Measurements from ENCODE around the gene TRPV6.

TRPV6 gene

GRCh38 chr7:142933092-142933475, 47.5 kb upstream of the TRPV6 start:
- no peak overlapping the region for H3K27ac ChIP-seq (replicated peaks)
- no peaks in the 10 kb centered on the region for H3K27me3 ChIP-seq (ENCODE audit: insufficient read depth, poor library complexity, severe bottlenecking)
- TF ChIP-seq GABPA (IDR thresholded peaks at IDR 0.05; ENCODE audit: low read depth) (no peak), POLR2AphosphoS5 (IDR thresholded peaks at IDR 0.05; ENCODE audit: low read depth) (no peak), CTCF (IDR thresholded peaks at IDR 0.05; ENCODE audit: insufficient read depth, low read length) (no peak), SPI1 (IDR thresholded peaks at IDR 0.05; ENCODE audit: borderline replicate concordance, low read depth) (no peak), REST (IDR thresholded peaks at IDR 0.05; ENCODE audit: insufficient replicate concordance, low read depth) (no peak)
- no peak overlapping the region for H3K4me3 ChIP-seq (replicated peaks; ENCODE audit: insufficient read depth, low read length)
- DNase-seq (ENCODE audit: low read depth in 1 of 2, low spot score in 1 of 2), result no peak

GRCh38 chr7:142932386-142933091, 47.0 kb upstream of the TRPV6 start:
- no peak for DNase-seq (ENCODE audit: low read depth in 1 of 2, low spot score in 1 of 2)
- Histone ChIP-seq H3K27ac (replicated peaks) (no peak overlapping the region), H3K27me3 (ENCODE audit: insufficient read depth, poor library complexity, severe bottlenecking) (no peaks in the 10 kb centered on the region), H3K4me3 (replicated peaks; ENCODE audit: insufficient read depth, low read length) (no peak overlapping the region)
- TF ChIP-seq SPI1 (IDR thresholded peaks at IDR 0.05; ENCODE audit: borderline replicate concordance, low read depth), result no peak
- TF ChIP-seq REST (IDR thresholded peaks at IDR 0.05; ENCODE audit: insufficient replicate concordance, low read depth), result no peak
- no peak for TF ChIP-seq CTCF (IDR thresholded peaks at IDR 0.05; ENCODE audit: insufficient read depth, low read length)
- TF ChIP-seq POLR2AphosphoS5 (IDR thresholded peaks at IDR 0.05; ENCODE audit: low read depth), result no peak
- no peak for TF ChIP-seq GABPA (IDR thresholded peaks at IDR 0.05; ENCODE audit: low read depth)

GRCh38 chr7:142930126-142930730, 44.7 kb upstream of the TRPV6 start:
- H3K4me3 ChIP-seq (replicated peaks; ENCODE audit: insufficient read depth, low read length), result no peak overlapping the region
- H3K27ac ChIP-seq (replicated peaks), result no peak overlapping the region
- no peak for DNase-seq (ENCODE audit: low read depth in 1 of 2, low spot score in 1 of 2)
- no peaks in the 10 kb centered on the region for H3K27me3 ChIP-seq (ENCODE audit: insufficient read depth, poor library complexity, severe bottlenecking)
- no peak for TF ChIP-seq GABPA (IDR thresholded peaks at IDR 0.05; ENCODE audit: low read depth)
- no peak for TF ChIP-seq POLR2AphosphoS5 (IDR thresholded peaks at IDR 0.05; ENCODE audit: low read depth)
- TF ChIP-seq REST (IDR thresholded peaks at IDR 0.05; ENCODE audit: insufficient replicate concordance, low read depth), result no peak
- no peak for TF ChIP-seq CTCF (IDR thresholded peaks at IDR 0.05; ENCODE audit: insufficient read depth, low read length)
- TF ChIP-seq SPI1 (IDR thresholded peaks at IDR 0.05; ENCODE audit: borderline replicate concordance, low read depth), result no peak

Data from HL-60 (cell line).